Stimulated activated CD4-positive, alpha-beta T cell treated with anti-CD3 and anti-CD28 coated beads, Interleukin-12 subunit alpha, Interleukin-12 subunit beta, amount 100 ng/mL, for 48 hours (primary cell): ENCODE data around the gene C3orf33.
"Not testable (repeated sequence)": the region's sequence is repeated elsewhere in the genome, so short reads cannot be mapped to it uniquely, and the experiment has no call there.

Experiments used
- DNase-seq, 3 donors: peaks; one replicate each; pipeline ENCODE4 v3.0.0-alpha.2; 2020; ENCODE audit warnings: low read depth in 2 of 3, low spot score in 1 of 3

Gene C3orf33

GRCh38 chr3:155805802-155806618 is at the start of gene C3orf33:
TSS of gene C3orf33 (minus strand) at chr3:155806278. CDS start at chr3:155806252, 26 bp downstream.
- DNase-seq = peak; percentile 49 to 67 (median 53)

GRCh38 chr3:155854141-155854940 is 48.3 kb upstream of the C3orf33 start, which contains the start of gene SLC33A1:
TSS of gene SLC33A1 (minus strand) at chr3:155854427. CDS start at chr3:155853997, 430 bp downstream.
- DNase-seq = peak; percentile 96 to 98 (median 98)

GRCh38 chr3:155853214-155854140 is 47.4 kb upstream of the C3orf33 start:
- DNase-seq = peak in 2 of 3 donors; percentile 20 to 28

GRCh38 chr3:155852341-155852740 is 46.3 kb upstream of the C3orf33 start:
- no peak for DNase-seq

GRCh38 chr3:155849404-155849803 is 43.3 kb upstream of the C3orf33 start:
- not testable (repeated sequence) for DNase-seq

- no peak for DNase-seq
Measured at GRCh38 chr3:155847993-155848392, 41.9 kb upstream of the C3orf33 start.

GRCh38 chr3:155846119-155846518 is 40.0 kb upstream of the C3orf33 start:
- no peak for DNase-seq

GRCh38 chr3:155843569-155843968 is 37.5 kb upstream of the C3orf33 start:
- no peak for DNase-seq

- no peak for DNase-seq
Measured at GRCh38 chr3:155835341-155836071, 29.4 kb upstream of the C3orf33 start.

GRCh38 chr3:155828490-155829098 is 22.5 kb upstream of the C3orf33 start:
- not testable (repeated sequence) for DNase-seq

- DNase-seq = no peak
Measured at GRCh38 chr3:155815030-155815545, 9.0 kb upstream of the C3orf33 start.

- not testable (repeated sequence) for DNase-seq
Measured at GRCh38 chr3:155813224-155813623, 7.1 kb upstream of the C3orf33 start.

GRCh38 chr3:155809181-155809580 is 3.1 kb upstream of the C3orf33 start:
- DNase-seq = no peak

- no peak for DNase-seq
Measured at GRCh38 chr3:155807823-155808222, 1.7 kb upstream of the C3orf33 start.

GRCh38 chr3:155805204-155805801 is 775 bp downstream of the C3orf33 start:
- DNase-seq = peak in 2 of 3 donors; percentile 7 to 12

GRCh38 chr3:155804323-155804722 is 1.8 kb downstream of the C3orf33 start:
- no peak for DNase-seq

- DNase-seq = no peak
Measured at GRCh38 chr3:155792532-155792931, 13.5 kb downstream of the C3orf33 start.

- no peak for DNase-seq
Measured at GRCh38 chr3:155791190-155791589, 14.9 kb downstream of the C3orf33 start.

- no peak for DNase-seq
Measured at GRCh38 chr3:155790272-155790925, 15.7 kb downstream of the C3orf33 start.
